ENCODE measurements around the gene PLEKHM3. TPM values are rescaled to one million over a fixed set of nuclear protein-coding genes. Genes with fewer than 3 reads are reported as not detected.

PLEKHM3 gene
- total RNA-seq, 1 experiment from 2014 or later = 6.5 TPM

DNA sequence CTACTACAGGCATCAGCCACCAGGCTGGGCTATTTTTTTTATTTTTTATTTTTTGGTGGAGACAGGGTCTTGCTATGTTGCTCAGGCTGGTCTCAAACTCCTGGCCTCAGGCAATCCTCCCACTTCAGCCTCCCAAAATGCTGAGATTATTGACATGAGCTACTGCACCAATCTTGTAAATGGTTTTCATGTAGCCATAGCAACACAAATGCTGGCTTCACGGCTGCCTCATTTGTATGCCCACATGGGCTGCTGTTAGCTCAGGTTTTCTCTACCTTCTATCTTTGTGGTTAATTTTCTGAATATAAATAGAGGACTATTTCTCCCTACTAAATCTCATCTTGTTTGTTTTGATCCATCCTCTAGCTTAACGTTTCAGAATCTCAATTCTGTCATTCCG lies 58.2 kb downstream of the PLEKHM3 start:
- Histone ChIP-seq H3K27ac (ENCODE audit: low read depth, low read length, poor library complexity, severe bottlenecking) (no peak overlapping the region), H3K4me1 (ENCODE audit: insufficient read depth, low read length, poor library complexity, severe bottlenecking) (peaks cover 11% of the 10 kb centered on the region), H3K4me3 (ENCODE audit: low read depth, low read length, poor library complexity, severe bottlenecking) (no peak overlapping the region), H3K36me3 (ENCODE audit: insufficient read depth, low read length, poor library complexity, severe bottlenecking) (no peaks in the 10 kb centered on the region), H3K9me3 (ENCODE audit: low read depth, low read length, poor library complexity, severe bottlenecking) (no peaks in the 10 kb centered on the region), H3K27me3 (replicated peaks; ENCODE audit: insufficient read depth, low read depth, low read length, poor library complexity) (no peaks in the 10 kb centered on the region)
- TF ChIP-seq, protein P1, sequence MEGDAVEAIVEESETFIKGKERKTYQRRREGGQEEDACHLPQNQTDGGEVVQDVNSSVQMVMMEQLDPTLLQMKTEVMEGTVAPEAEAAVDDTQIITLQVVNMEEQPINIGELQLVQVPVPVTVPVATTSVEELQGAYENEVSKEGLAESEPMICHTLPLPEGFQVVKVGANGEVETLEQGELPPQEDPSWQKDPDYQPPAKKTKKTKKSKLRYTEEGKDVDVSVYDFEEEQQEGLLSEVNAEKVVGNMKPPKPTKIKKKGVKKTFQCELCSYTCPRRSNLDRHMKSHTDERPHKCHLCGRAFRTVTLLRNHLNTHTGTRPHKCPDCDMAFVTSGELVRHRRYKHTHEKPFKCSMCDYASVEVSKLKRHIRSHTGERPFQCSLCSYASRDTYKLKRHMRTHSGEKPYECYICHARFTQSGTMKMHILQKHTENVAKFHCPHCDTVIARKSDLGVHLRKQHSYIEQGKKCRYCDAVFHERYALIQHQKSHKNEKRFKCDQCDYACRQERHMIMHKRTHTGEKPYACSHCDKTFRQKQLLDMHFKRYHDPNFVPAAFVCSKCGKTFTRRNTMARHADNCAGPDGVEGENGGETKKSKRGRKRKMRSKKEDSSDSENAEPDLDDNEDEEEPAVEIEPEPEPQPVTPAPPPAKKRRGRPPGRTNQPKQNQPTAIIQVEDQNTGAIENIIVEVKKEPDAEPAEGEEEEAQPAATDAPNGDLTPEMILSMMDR (conservative IDR thresholded peaks at IDR 0.05; ENCODE audit: low read depth, low read length) = no peak
- TF ChIP-seq EZH2 (IDR thresholded peaks at IDR 0.05; ENCODE audit: borderline replicate concordance, low read depth, low read length, poor library complexity, severe bottlenecking) = no peak
- ChIA-PET CTCF (no interaction called here), POLR2A (ENCODE audit: low non-redundant PET) (no interaction called here)
- no peak for DNase-seq (ENCODE audit: low spot score)
- intact Hi-C loops (cut with micrococcal nuclease; ENCODE audit: unreplicated experiment) = no loop called here
- BruUV-seq (replicated peaks) = no TSS peak

DNA sequence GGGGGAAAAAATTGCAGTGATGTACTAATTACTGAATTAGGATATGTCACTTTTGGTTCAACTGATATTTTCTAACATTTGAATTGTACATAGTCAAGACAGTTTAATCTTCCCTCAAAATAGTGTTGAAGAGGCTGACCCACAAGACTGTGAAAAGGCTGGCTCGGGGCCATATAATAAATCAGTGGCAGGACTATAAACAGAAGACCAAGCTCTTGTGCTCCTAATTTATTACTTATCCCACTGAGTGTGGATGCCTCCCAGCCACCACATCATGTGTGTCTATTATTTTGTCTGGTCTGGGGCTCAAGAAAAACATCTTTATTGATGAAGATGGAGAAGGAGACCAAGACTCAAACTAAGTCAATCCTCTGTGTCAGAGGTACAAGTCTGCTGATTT lies 64.4 kb downstream of the PLEKHM3 start:
- ChIA-PET POLR2A (ENCODE audit: low non-redundant PET) (no interaction called here), CTCF (no interaction called here)
- Histone ChIP-seq H3K4me1 (ENCODE audit: insufficient read depth, low read length, poor library complexity, severe bottlenecking) (no peaks in the 10 kb centered on the region), H3K36me3 (ENCODE audit: insufficient read depth, low read length, poor library complexity, severe bottlenecking) (no peaks in the 10 kb centered on the region), H3K27me3 (replicated peaks; ENCODE audit: insufficient read depth, low read depth, low read length, poor library complexity) (no peaks in the 10 kb centered on the region), H3K9me3 (ENCODE audit: low read depth, low read length, poor library complexity, severe bottlenecking) (no peaks in the 10 kb centered on the region), H3K4me3 (ENCODE audit: low read depth, low read length, poor library complexity, severe bottlenecking) (no peak overlapping the region), H3K27ac (ENCODE audit: low read depth, low read length, poor library complexity, severe bottlenecking) (no peak overlapping the region)
- intact Hi-C loops (cut with micrococcal nuclease; ENCODE audit: unreplicated experiment) = no loop called here
- TF ChIP-seq EZH2 (IDR thresholded peaks at IDR 0.05; ENCODE audit: borderline replicate concordance, low read depth, low read length, poor library complexity, severe bottlenecking) = no peak
- no peak for DNase-seq (ENCODE audit: low spot score)
- BruUV-seq (replicated peaks) = no TSS peak

DNA sequence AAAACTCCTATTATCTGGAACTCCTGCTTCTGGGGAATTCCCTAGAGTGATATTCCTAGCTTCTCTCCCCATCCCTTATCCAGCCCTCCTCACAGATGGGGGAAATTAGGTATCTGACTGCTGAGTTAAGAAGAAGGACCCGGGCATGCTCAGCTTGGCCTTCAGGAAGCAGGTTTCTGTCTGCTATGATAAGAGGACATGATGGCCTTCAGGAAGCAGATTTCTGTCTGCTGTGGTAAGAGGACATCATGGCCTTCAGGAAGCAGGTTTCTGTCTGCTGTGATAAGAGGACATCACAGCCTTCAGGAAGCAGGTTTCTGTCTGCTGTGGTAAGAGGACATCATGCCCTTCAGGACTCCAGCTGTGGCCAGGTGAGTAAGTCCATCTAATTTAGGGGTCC lies 65.2 kb downstream of the PLEKHM3 start:
- no peak for TF ChIP-seq EZH2 (IDR thresholded peaks at IDR 0.05; ENCODE audit: borderline replicate concordance, low read depth, low read length, poor library complexity, severe bottlenecking)
- TF ChIP-seq, protein P1 (conservative IDR thresholded peaks at IDR 0.05; ENCODE audit: low read depth, low read length) = no peak
- Histone ChIP-seq H3K36me3 (ENCODE audit: insufficient read depth, low read length, poor library complexity, severe bottlenecking) (no peaks in the 10 kb centered on the region), H3K4me1 (ENCODE audit: insufficient read depth, low read length, poor library complexity, severe bottlenecking) (no peaks in the 10 kb centered on the region), H3K4me3 (ENCODE audit: low read depth, low read length, poor library complexity, severe bottlenecking) (no peak overlapping the region), H3K27me3 (replicated peaks; ENCODE audit: insufficient read depth, low read depth, low read length, poor library complexity) (no peaks in the 10 kb centered on the region), H3K27ac (ENCODE audit: low read depth, low read length, poor library complexity, severe bottlenecking) (no peak overlapping the region), H3K9me3 (ENCODE audit: low read depth, low read length, poor library complexity, severe bottlenecking) (no peaks in the 10 kb centered on the region)
- ChIA-PET CTCF (no interaction called here), POLR2A (ENCODE audit: low non-redundant PET) (no interaction called here)
- intact Hi-C loops (cut with micrococcal nuclease; ENCODE audit: unreplicated experiment) = no loop called here
- no peak for DNase-seq (ENCODE audit: low spot score)
- BruUV-seq (replicated peaks) = no TSS peak

DNA sequence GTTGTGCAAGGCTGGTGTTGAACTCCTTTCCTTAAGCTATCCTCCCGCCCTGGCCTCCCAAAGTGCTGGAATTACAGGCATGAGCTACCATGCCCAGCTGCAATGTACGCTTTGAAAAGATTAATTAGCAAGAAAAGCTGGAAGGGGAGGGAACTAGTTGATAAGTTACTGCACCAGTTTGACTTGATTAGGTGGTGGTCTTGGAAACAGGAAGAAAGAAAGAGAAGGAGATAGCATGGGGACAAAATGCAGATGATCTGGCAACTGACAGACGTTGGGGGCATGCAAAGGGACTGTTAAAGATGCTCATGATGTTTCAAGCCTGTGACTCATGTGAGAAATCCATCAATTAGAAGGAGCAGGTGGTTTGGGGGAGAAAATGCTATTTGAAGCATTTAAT lies 68.6 kb downstream of the PLEKHM3 start:
- no peak for DNase-seq (ENCODE audit: low spot score)
- Histone ChIP-seq H3K27me3 (replicated peaks; ENCODE audit: insufficient read depth, low read depth, low read length, poor library complexity) (no peaks in the 10 kb centered on the region), H3K36me3 (ENCODE audit: insufficient read depth, low read length, poor library complexity, severe bottlenecking) (no peaks in the 10 kb centered on the region), H3K4me3 (ENCODE audit: low read depth, low read length, poor library complexity, severe bottlenecking) (no peak overlapping the region), H3K27ac (ENCODE audit: low read depth, low read length, poor library complexity, severe bottlenecking) (no peak overlapping the region), H3K4me1 (ENCODE audit: insufficient read depth, low read length, poor library complexity, severe bottlenecking) (no peaks in the 10 kb centered on the region), H3K9me3 (ENCODE audit: low read depth, low read length, poor library complexity, severe bottlenecking) (no peaks in the 10 kb centered on the region)
- ChIA-PET CTCF (no interaction called here), POLR2A (ENCODE audit: low non-redundant PET) (no interaction called here)
- no TSS peak for BruUV-seq (replicated peaks)
- TF ChIP-seq EZH2 (IDR thresholded peaks at IDR 0.05; ENCODE audit: borderline replicate concordance, low read depth, low read length, poor library complexity, severe bottlenecking) = no peak
- TF ChIP-seq, protein P1 (conservative IDR thresholded peaks at IDR 0.05; ENCODE audit: low read depth, low read length) = no peak
- intact Hi-C loops (cut with micrococcal nuclease; ENCODE audit: unreplicated experiment) = no loop called here

All from A673 (cell line).